H9 (cell line): ENCODE data around the gene GPR25. TPM values are rescaled to one million over a fixed set of nuclear protein-coding genes. Genes with fewer than 3 reads are reported as not detected.

Source experiments
- DNase-seq: peaks from one replicate; pipeline ENCODE4 v3.0.0-alpha.2; 2017
- H2AFZ ChIP-seq: one replicate; pipeline ENCODE4 v1.6.1; 2013; ENCODE audit warnings: mild to moderate bottlenecking, low read length, control low read depth, moderate library complexity
- H2AK5ac ChIP-seq: 2 replicates; pipeline ENCODE4 v1.6.1; 2013; ENCODE audit warnings: low read length, control low read depth, mixed read lengths; ENCODE audit not compliant: insufficient read length
- H2BK120ac ChIP-seq: one replicate; pipeline ENCODE4 v1.6.1; 2013; ENCODE audit warnings: low read depth, mild to moderate bottlenecking, low read length, control low read depth, inconsistent platforms; ENCODE audit not compliant: poor library complexity, severe bottlenecking
- H2BK12ac ChIP-seq: 2 replicates; pipeline ENCODE4 v1.6.1; 2013; ENCODE audit warnings: low read length, control low read depth, mixed read lengths, low read depth; ENCODE audit not compliant: insufficient read length
- H2BK15ac ChIP-seq: 2 replicates; pipeline ENCODE4 v1.6.1; 2013; ENCODE audit warnings: low read depth, low read length, control low read depth
- H2BK20ac ChIP-seq: one replicate; pipeline ENCODE4 v1.6.1; 2013; ENCODE audit warnings: low read depth, mild to moderate bottlenecking, low read length, control low read depth, inconsistent platforms; ENCODE audit not compliant: poor library complexity, severe bottlenecking
- H2BK5ac ChIP-seq: 2 replicates; pipeline ENCODE4 v1.6.1; 2013; ENCODE audit warnings: low read length, control low read depth, mixed read lengths; ENCODE audit not compliant: insufficient read length
- H3K14ac ChIP-seq: 2 replicates; pipeline ENCODE4 v1.6.1; 2013; ENCODE audit warnings: low read length, control low read depth; ENCODE audit not compliant: insufficient read depth
- H3K18ac ChIP-seq: 2 replicates; pipeline ENCODE4 v1.6.1; 2013; ENCODE audit warnings: low read depth, mild to moderate bottlenecking, mixed read lengths, low read length, control low read depth; ENCODE audit not compliant: insufficient read length
- H3K23ac ChIP-seq: 2 replicates; pipeline ENCODE4 v1.6.1; 2013; ENCODE audit warnings: low read length, control low read depth, mixed read lengths, low read depth; ENCODE audit not compliant: insufficient read length
- H3K23me2 ChIP-seq: 2 replicates; pipeline ENCODE4 v1.6.1; 2013; ENCODE audit warnings: low read depth, mild to moderate bottlenecking, mixed read lengths, low read length, control low read depth; ENCODE audit not compliant: insufficient read length, poor library complexity, severe bottlenecking
- H3K27ac ChIP-seq: 2 replicates; pipeline ENCODE4 v1.5.1; 2013; ENCODE audit warnings: low read length, control low read depth, mixed read lengths, low read depth; ENCODE audit not compliant: insufficient read length
- H3K27me3 ChIP-seq: 2 replicates; pipeline ENCODE4 v1.6.1; 2013; ENCODE audit warnings: low read length, control low read depth, inconsistent platforms; ENCODE audit not compliant: insufficient read depth
- H3K4ac ChIP-seq: 2 replicates; pipeline ENCODE4 v1.6.1; 2013; ENCODE audit warnings: low read depth, mild to moderate bottlenecking, control low read depth, inconsistent platforms, low read length, moderate library complexity
- H3K4me1 ChIP-seq: 2 replicates; pipeline ENCODE4 v1.6.1; 2013; ENCODE audit warnings: low read length, control low read depth, inconsistent platforms; ENCODE audit not compliant: insufficient read depth
- H3K4me2 ChIP-seq: 2 replicates; pipeline ENCODE4 v1.6.1; 2013; ENCODE audit warnings: low read length, control low read depth, mixed read lengths; ENCODE audit not compliant: insufficient read length, insufficient read depth
- H3K56ac ChIP-seq: 2 replicates; pipeline ENCODE4 v1.6.1; 2013; ENCODE audit warnings: low read depth, mild to moderate bottlenecking, mixed read lengths, low read length, control low read depth; ENCODE audit not compliant: insufficient read length
- H3K79me1 ChIP-seq: 2 replicates; pipeline ENCODE4 v1.6.1; 2013; ENCODE audit warnings: low read depth, mild to moderate bottlenecking, moderate library complexity, low read length, control low read depth, inconsistent platforms; ENCODE audit not compliant: insufficient read depth, poor library complexity, severe bottlenecking
- H3K79me2 ChIP-seq: 2 replicates; pipeline ENCODE4 v1.6.1; 2013; ENCODE audit warnings: low read length, control low read depth, inconsistent platforms; ENCODE audit not compliant: insufficient read depth
- H3K9ac ChIP-seq: 2 replicates; pipeline ENCODE4 v1.6.1; 2013; ENCODE audit warnings: low read length, control low read depth, mixed read lengths; ENCODE audit not compliant: insufficient read length; ENCODE audit errors: extremely low read depth
- H3K9me3 ChIP-seq: one replicate; pipeline ENCODE4 v1.6.1; 2013; ENCODE audit warnings: low read depth, low read length, inconsistent platforms; ENCODE audit not compliant: control insufficient read depth
- H3T11ph ChIP-seq: one replicate; pipeline ENCODE4 v1.6.1; 2013; ENCODE audit warnings: mild to moderate bottlenecking, low read length, control low read depth, inconsistent platforms
- H4K20me1 ChIP-seq: one replicate; pipeline ENCODE4 v1.6.1; 2013; ENCODE audit not compliant: control insufficient read depth, insufficient read length, insufficient read depth
- H4K5ac ChIP-seq: 2 replicates; pipeline ENCODE4 v1.6.1; 2013; ENCODE audit warnings: low read depth, mild to moderate bottlenecking, mixed read lengths, low read length, control low read depth; ENCODE audit not compliant: insufficient read length
- H4K8ac ChIP-seq: replicated peaks from 2 replicates; pipeline ENCODE4 v1.6.1; 2013; ENCODE audit warnings: low read length, control low read depth, mixed read lengths, low read depth; ENCODE audit not compliant: insufficient read length
- H4K91ac ChIP-seq: 2 replicates; pipeline ENCODE4 v1.6.1; 2013; ENCODE audit warnings: low read depth, mild to moderate bottlenecking, moderate library complexity, mixed read lengths, low read length, control low read depth; ENCODE audit not compliant: insufficient read length
- H3K27ac Mint-ChIP-seq, 3 experiments: 2 replicates in 2 of 3; 3 replicates in 1 of 3; pipeline ENCODE4 v1.8.0; 2020 to 2021; ENCODE audit warnings: mixed read lengths in 3 of 3, mild to moderate bottlenecking in 1 of 3, moderate library complexity in 1 of 3
- H3K27me3 Mint-ChIP-seq: 2 replicates; pipeline ENCODE4 v1.8.0; 2021; ENCODE audit warnings: low read depth, mild to moderate bottlenecking, moderate library complexity, mixed read lengths
- H3K36me3 Mint-ChIP-seq, 3 experiments: 2 replicates in 2 of 3; 3 replicates in 1 of 3; pipeline ENCODE4 v1.8.0; 2020 to 2021; ENCODE audit warnings: low read depth in 3 of 3, mixed read lengths in 3 of 3; ENCODE audit not compliant: insufficient read depth in 1 of 3
- H3K4me1 Mint-ChIP-seq, 2 experiments: 2 replicates each; pipeline ENCODE4 v1.8.0; 2020; ENCODE audit warnings: mixed read lengths in 2 of 2
- H3K4me3 Mint-ChIP-seq, 2 experiments: 2 replicates in 1 of 2; 3 replicates in 1 of 2; pipeline ENCODE4 v1.8.0; 2020 to 2021; ENCODE audit warnings: mild to moderate bottlenecking in 2 of 2, mixed read lengths in 2 of 2, moderate library complexity in 1 of 2
- H3K9me3 Mint-ChIP-seq, 2 experiments: 2 replicates in 1 of 2; 3 replicates in 1 of 2; pipeline ENCODE4 v1.8.0; 2020; ENCODE audit warnings: mild to moderate bottlenecking in 2 of 2, mixed read lengths in 2 of 2, moderate library complexity in 1 of 2
- CTCF ChIP-seq: fragments of 200-600 bp; sonication (generic); conservative IDR thresholded peaks from 3 replicates; pipeline ENCODE4 v1.8.0; 2021; ENCODE audit warnings: antibody characterized with exemption, mild to moderate bottlenecking
- WGBS: extraction: QIAGEN DNeasy Blood & Tissue Kit; methylation state at CpG from one replicate; pipeline ENCODE4 v1.1.7; 2013; ENCODE audit warnings: missing lambda C conversion rate, low lambda C conversion rate, mixed read lengths; ENCODE audit not compliant: insufficient read length; ENCODE audit errors: extremely low coverage; 5-methylcytosine and 5-hydroxymethylcytosine counted together
- total RNA-seq: library from RNA; stranded (reverse); gene quantifications from 2 replicates; pipeline ENCODE4 v1.2.1, GENCODE V29; 2021

GPR25 gene
- total RNA-seq, 1 experiment from 2014 or later: not detected

DNA sequence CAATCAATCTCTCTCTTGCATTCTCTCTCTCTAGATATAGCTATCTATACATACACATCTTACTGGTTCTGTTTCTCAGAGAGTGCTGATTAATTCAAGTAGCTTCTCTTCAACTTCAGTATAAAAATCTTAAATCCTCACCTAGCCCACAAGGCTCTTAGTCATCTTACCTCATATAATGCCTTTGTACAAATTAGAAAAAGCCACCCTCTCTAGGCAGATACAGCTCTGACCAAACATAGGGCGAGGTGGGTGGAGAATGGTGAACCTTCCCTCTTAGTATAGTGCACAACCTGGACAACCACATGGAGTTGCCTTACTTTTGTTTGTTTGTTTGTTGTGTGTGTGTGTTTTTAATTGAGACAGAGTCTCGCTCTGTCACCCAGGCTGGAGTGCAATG lies 16.8 kb downstream of the GPR25 start:
- H3K23ac ChIP-seq: no peak overlapping the region
- no peak overlapping the region for H3K56ac ChIP-seq
- no peak overlapping the region for H4K91ac ChIP-seq
- no peak overlapping the region for H3K4ac ChIP-seq
- H3K27me3 Mint-ChIP-seq: no peaks in the 10 kb centered on the region; the same call in none of the 2 replicates
- no peak overlapping the region for H2BK5ac ChIP-seq
- no peak overlapping the region for H3K27ac ChIP-seq
- H3K9ac ChIP-seq: no peak overlapping the region
- no peak overlapping the region for H3K18ac ChIP-seq
- H4K20me1 ChIP-seq: no peaks in the 10 kb centered on the region
- H3K4me2 ChIP-seq: no peak overlapping the region
- no peak overlapping the region for H4K8ac ChIP-seq
- H3K27ac Mint-ChIP-seq: no peak overlapping the region
- H3K4me3 Mint-ChIP-seq: no peak overlapping the region; a peak in 1 of 5 replicates
- no peak overlapping the region for H2BK20ac ChIP-seq
- no peak for DNase-seq
- H3K9me3 ChIP-seq: no peaks in the 10 kb centered on the region
- no peak overlapping the region for H2AFZ ChIP-seq
- no peak overlapping the region for H3K14ac ChIP-seq
- H3K4me1 Mint-ChIP-seq: peaks cover 50 to 58% of the 10 kb centered on the region in 2 experiments
- H3K9me3 Mint-ChIP-seq: no peaks in the 10 kb centered on the region
- peaks cover 20% of the 10 kb centered on the region for H3K4me1 ChIP-seq
- H3K79me1 ChIP-seq: no peaks in the 10 kb centered on the region
- no peak overlapping the region for H3T11ph ChIP-seq
- no peaks in the 10 kb centered on the region for H3K27me3 ChIP-seq
- no peak overlapping the region for H2BK12ac ChIP-seq
- no CpG with 5 or more reads among the region's 2 CpGs for WGBS
- H2BK15ac ChIP-seq: no peak overlapping the region
- no peak overlapping the region for H4K5ac ChIP-seq
- no peak overlapping the region for H2BK120ac ChIP-seq
- no peaks in the 10 kb centered on the region for H3K36me3 Mint-ChIP-seq
- H3K79me2 ChIP-seq: peaks cover 11% of the 10 kb centered on the region; the same call in 1 of the 2 replicates
- H2AK5ac ChIP-seq: no peak overlapping the region
- H3K23me2 ChIP-seq: peaks cover 25% of the 10 kb centered on the region
- TF ChIP-seq CTCF: no peak
